HFF-Myc (cell line): ENCODE results near the gene MPP3.

Experiments
- DNase-seq: peaks from one replicate; pipeline ENCODE4 v3.0.0-alpha.2; 2011; ENCODE audit warnings: low read depth; ENCODE audit errors: extremely low read depth
- H3K4me3 ChIP-seq: replicated peaks from 2 replicates; pipeline ENCODE4 v1.5.1; 2011; ENCODE audit warnings: low read depth, mild to moderate bottlenecking, control low read depth, low read length
- CTCF ChIP-seq: IDR thresholded peaks from 2 replicates; pipeline ENCODE4 v1.5.1; 2012; ENCODE audit warnings: mild to moderate bottlenecking, low read depth, low read length, control low read depth; ENCODE audit errors: missing control alignments

Gene MPP3

GRCh38 chr17:43754947-43755346, 78.0 kb downstream of the MPP3 start:
- DNase-seq = no peak
- no peak overlapping the region for H3K4me3 ChIP-seq
- TF ChIP-seq CTCF = no peak

DNA sequence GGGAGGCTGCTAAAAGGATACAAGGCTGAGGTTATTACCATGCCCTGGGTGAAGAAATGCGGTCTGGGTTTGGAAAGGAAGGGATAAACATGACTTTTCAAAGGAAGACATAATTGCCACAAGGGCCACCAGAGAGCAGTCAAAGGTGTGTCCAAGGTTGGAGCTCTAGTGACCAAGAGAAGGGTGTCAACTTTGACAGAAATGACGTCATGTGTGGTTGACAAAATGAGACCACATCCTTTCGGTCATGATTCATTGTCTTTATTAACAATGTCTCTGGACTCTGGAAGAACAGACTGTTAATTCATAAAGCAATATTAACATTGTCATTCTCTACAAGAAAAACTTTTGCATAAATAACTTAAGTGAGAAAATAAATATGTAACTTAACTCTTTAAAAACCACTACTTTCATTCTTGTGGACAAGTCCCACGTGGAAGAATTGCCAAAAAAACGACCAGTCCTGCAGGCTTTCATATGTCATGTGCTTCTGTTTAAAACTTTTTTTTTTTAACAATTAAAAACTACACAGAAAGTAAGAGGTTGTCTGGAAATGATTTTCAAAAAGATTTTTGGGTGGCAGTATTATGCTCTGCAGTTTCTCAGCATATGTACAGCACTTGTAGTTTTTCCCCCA, 79.3 kb downstream of the MPP3 start:
- no peak overlapping the region for H3K4me3 ChIP-seq
- no peak for TF ChIP-seq CTCF
- no peak for DNase-seq
